ENCODE data around the gene PPP2R5B.

PPP2R5B gene

DNA sequence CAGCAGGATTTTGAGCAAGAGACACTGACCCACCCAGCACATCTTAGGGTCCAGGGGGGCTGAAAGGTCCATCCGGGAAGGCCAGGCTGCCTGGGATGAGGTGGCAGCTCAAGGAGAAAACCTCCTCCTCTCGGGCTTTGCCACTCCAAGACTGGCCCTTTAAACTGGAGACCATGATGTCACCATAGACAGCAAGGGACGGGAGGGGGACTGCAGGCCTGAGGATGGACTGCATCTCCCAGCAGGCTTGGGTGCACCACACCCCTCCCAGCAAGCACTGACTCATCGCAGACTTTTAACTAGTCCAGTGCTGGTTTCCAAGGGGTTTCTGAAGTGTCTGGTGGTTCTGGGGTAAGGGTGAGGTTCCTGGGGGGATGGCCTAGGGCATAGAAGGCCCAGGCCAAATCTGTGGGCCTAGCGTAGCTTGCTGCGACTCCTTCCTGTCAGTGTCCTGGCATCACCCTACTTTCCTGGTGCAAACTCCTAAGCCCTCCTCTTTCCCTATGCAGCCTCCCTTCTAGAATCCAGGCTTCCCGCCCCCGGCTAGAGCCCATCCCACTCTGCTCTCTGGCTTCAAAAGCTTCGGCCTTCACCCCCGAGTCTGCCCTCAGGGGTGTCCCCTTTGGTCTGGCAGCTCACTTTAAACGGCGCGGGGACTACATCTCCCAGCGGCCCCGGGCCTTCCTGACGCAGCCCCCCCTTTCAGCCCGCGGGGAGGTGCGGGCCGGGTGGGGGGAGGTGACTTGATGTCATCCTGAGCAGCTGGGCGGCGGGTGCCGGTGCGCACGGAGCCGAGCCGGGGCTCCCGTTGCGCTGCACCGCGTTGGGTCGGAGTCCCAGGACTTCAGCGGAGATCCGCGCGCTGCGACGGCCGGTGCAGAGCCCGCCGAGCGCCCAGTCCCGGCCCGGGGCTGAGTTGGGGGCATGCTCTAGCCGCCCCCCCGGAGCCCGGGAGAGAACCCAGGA is at the start of gene PPP2R5B:
PPP2R5B (plus strand) TSS at position 746 of the 966 bp plus-strand sequence. CDS start 1,046 bp downstream, outside the sequence.
- peak; percentile 50 to 91 (median 64) for DNase-seq

DNA sequence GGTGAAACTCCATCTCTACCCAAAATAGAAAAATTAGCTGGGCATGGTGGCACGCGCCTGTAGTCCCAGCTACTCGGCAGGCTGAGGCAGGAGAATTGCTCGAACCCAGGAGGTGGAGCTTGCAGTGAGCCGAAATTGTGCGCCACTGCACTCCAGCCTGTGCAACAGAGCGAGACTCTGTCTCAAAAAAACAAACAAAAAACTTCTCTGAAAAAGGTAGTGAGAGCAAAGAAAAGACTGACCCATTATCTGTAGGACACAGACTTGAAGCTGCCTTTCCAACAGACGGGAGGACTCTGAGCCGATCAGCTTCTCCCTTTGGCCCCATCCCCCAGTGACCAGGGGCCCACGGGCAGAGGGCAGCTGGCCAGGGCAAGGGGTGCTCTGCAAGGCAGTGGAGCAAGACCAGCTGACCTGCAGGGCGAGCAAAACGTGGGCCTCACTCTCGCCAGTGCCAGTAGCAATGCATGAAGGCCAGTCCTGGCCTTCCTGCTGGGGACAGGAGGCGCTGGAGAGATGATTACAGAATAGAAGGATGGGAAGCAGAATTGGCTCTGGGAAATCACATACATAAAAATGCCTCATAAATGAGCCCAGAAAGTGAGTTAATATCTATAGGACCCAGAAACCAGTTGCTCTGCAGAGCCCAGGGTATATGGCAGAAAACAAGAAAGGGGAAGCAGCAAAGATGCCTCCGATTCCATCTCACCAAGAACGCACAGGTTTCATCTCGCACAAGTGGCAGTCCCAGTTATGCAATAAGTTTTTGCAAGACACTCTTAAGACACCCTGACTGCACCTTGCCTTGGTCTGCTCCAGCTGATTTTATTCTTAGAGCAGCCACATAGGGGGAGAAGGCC is 48.9 kb upstream of the PPP2R5B start:
- no peak for DNase-seq

DNA sequence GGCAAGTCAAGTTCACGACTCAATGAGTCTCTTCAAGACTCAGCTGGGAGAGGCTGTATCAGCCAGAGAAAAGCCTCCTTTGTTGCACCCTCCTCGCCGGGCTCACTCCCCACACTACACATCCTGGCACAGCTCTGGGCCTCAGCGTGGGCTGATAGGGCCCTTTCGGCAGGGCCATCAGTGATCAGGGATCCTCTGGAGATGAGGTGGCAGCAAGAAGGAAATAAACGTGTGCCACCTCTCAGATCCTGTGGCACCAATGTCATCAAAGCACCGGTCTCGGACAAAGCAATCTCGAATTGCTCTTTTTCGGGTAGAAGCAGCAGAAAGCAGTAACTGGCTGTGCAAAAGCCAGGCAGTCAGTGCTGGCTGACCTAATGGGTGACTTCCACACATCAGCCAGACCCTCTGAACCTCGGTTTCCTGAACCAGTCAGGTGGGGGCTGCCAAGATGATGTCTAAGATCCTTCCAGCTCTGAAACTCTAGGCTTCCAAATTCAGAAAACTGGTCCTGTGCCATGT is 48.2 kb upstream of the PPP2R5B start:
- no peak for DNase-seq

GRCh38 chr11:64876835-64877341 is 47.6 kb upstream of the PPP2R5B start:
- DNase-seq: no peak

GRCh38 chr11:64877390-64878222 is 46.9 kb upstream of the PPP2R5B start:
- DNase-seq: no peak

DNA sequence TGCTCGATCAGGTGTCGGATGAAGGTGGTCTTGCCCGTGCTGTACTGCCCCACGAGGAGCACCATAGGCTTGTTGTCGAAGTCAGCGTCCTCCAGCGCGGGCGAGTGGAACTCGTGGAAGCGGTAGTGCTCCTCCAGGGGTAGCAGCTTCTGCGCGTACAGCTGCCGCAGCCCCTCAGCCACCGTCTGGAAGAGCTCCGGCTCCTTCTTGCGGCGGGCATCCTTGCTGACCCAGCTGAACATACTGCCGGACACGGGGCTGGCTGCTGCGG is 46.3 kb upstream of the PPP2R5B start:
- DNase-seq: peak in 1 of 4 experiments; percentile 70

- peak; percentile 99 for DNase-seq
These were observed 45.8 kb upstream of the PPP2R5B start, which contains the start of gene EHD1 for GRCh38 chr11:64878494-64879243. Gene EHD1 (minus strand): TSS chr11:64878621. CDS start chr11:64878464, 157 bp downstream.

- no peak for DNase-seq
These were observed 45.1 kb upstream of the PPP2R5B start for GRCh38 chr11:64879244-64879900.

DNA sequence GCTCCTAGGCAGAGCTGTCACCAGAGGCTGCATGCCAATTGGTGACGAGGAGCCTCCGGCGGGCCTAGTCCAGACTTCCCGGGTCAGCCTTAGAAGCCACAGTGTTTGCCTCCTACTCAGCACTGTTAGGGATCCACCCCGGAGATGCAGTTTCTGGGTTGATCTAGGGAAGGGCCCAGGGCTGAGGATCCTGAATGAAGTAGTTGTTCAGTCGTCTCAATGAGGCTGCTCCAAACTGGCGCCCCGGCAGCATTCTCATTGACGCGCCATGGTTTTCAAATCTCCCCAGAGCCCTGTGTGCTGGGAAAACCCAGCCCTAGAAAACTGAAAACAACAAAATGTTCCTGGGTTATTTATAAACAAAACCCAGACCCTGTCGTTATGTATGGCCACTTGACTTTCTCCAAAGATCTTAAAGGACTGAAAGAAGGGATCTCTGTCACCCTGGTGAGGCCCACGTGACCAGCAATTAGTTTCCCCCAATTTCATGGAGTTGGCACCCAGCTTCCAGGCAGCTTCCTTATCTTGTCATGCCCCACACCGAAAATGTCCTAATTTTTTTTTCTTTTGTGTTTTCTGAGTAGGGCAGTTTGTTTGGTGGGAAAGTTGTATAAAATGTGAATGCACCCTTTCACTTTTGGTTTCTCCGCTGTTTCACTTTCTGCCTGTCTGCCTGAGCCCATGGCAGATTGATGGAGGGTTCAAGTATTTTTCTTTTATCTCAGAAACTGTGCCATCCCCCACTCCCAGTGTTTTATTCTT is 44.1 kb upstream of the PPP2R5B start:
- DNase-seq: no peak

- no peak for DNase-seq
These were observed 43.0 kb upstream of the PPP2R5B start for GRCh38 chr11:64881476-64881875.

DNA sequence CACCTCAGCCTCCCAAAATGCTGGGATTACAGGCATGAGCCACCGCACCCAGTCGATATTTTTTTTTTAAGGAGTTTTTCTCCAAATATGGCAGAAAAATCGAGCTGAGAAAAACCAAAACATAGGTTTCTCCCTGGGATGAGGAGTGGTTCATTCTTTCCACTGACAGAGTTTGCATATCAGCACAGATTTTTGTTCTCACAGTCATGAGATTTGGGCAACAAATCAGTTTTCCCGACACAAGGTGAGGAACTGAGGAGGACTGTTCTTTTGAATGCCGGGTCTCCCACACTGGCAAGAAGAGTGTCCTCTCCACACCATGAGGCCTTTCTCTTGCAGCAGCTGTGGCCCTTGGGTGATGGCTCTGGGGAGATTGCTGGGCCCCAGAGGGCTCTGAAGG is 42.2 kb upstream of the PPP2R5B start:
- no peak for DNase-seq

GRCh38 chr11:64883575-64883974 is 40.9 kb upstream of the PPP2R5B start:
- DNase-seq: no peak

DNA sequence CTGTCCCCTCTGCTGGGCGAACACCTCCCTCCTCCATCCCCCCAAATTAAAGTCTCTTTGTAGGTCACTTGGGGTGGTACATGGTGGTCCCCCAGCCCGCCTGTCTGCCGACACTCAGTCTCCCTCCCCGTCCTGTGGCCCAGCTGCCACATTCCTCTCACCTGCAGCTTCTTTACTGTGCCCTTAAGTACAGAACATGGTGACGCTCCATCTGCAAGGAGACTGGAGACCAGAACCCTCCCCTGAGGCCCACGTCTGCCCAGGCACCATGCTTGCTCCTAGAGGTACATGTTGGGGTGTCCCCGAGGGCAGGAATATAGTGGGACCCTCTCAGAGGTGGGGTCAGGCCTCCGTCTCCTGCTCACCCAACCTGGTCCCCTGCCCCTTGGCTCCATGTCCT is 40.5 kb upstream of the PPP2R5B start:
- no peak for DNase-seq

GRCh38 chr11:64885367-64886286 is 38.9 kb upstream of the PPP2R5B start:
- DNase-seq: no peak

DNA sequence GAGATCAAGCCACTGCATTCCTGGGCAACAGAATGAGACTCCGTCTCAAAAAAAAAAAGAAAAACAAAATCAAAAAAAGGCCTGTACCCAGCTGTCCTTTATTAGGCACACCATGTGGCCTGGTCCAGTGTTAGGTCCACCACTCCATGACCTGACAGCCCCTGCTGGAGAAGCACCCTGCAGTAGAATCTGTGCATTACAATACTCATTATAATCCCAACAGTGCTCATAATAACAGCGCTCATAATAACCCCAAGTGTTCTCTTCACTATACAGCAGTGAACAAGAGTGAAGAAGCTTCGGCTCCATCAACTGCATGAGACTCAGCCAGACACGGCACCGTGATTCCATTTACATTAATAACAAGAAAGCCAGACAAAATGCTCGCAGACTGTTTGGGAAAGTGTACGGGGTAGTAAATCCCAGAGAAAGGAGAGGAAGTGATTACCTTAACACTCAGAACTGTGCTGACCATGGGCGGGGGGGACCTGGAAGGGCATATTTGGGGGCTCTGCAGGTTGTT is 37.2 kb upstream of the PPP2R5B start:
- DNase-seq: no peak

DNA sequence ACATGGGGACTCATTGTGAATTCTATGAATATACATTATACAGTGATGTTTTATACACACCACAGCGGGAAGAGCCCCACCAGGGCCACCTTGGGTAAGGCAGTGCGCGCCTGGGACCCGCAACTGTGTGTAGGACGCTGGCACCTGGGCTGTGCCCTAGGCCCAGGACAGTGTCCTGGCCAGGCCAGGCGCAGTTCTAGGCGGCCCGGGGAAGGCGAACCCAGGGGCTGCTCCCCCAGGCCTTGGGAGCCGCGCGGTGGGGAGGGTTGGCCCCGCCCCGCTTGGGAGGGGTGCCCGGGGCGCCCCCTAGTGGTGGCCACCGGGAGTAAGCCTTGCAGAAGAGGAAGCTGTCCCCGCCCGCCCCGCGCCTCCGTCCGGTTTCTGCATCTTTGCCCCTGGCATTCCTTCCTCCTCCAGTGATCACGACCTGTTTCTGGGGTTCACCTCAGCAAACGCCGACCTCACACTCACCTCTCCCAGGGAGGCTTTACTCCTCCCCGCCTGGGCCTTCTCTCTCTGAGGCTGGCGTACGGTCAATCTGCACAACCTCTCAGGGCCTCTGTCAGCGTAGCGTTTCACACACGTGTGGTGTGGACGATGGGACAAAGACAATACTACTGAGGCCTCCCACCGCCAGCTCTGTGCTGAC is 36.6 kb upstream of the PPP2R5B start:
- DNase-seq: peak; percentile 54 to 85 (median 79)

GRCh38 chr11:64888406-64888728 is 36.1 kb upstream of the PPP2R5B start:
- DNase-seq: no peak

- no peak for DNase-seq
These were observed 35.6 kb upstream of the PPP2R5B start for GRCh38 chr11:64888729-64889511.

Measured in activated naive CD4-positive, alpha-beta T cell (primary cell).